Neural cell (in vitro differentiated cells): ENCODE results near the gene DNHD1.

Source experiments
- EZH2 ChIP-seq: fragments of 200-600, 300-800 bp; shearing (Covaris generic), sonication (generic); IDR thresholded peaks from 2 replicates; pipeline ENCODE4 v1.6.1; 2014; ENCODE audit warnings: antibody characterized with exemption, low read length, borderline replicate concordance, mild to moderate bottlenecking; ENCODE audit not compliant: insufficient read depth, poor library complexity, severe bottlenecking
- MXI1 ChIP-seq: fragments of 450-650 bp; conservative IDR thresholded peaks from 2 replicates; pipeline ENCODE4 v1.6.1; 2014; ENCODE audit warnings: antibody characterized with exemption, mild to moderate bottlenecking; ENCODE audit not compliant: poor library complexity, severe bottlenecking
- REST ChIP-seq: IDR thresholded peaks from 2 replicates; pipeline ENCODE4 v1.6.1; 2012; ENCODE audit warnings: borderline replicate concordance
- TF ChIP-seq, protein P1 (sequence below): fragments of 450-650 bp; IDR thresholded peaks from 2 replicates; pipeline ENCODE4 v1.5.1; 2014; ENCODE audit warnings: antibody characterized with exemption, mild to moderate bottlenecking, moderate library complexity; ENCODE audit not compliant: poor library complexity, severe bottlenecking

- TF ChIP-seq, protein P1, sequence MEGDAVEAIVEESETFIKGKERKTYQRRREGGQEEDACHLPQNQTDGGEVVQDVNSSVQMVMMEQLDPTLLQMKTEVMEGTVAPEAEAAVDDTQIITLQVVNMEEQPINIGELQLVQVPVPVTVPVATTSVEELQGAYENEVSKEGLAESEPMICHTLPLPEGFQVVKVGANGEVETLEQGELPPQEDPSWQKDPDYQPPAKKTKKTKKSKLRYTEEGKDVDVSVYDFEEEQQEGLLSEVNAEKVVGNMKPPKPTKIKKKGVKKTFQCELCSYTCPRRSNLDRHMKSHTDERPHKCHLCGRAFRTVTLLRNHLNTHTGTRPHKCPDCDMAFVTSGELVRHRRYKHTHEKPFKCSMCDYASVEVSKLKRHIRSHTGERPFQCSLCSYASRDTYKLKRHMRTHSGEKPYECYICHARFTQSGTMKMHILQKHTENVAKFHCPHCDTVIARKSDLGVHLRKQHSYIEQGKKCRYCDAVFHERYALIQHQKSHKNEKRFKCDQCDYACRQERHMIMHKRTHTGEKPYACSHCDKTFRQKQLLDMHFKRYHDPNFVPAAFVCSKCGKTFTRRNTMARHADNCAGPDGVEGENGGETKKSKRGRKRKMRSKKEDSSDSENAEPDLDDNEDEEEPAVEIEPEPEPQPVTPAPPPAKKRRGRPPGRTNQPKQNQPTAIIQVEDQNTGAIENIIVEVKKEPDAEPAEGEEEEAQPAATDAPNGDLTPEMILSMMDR = no peak
- TF ChIP-seq REST (no peak), EZH2 (no peak), MXI1 (no peak)
Measured at GRCh38 chr11:6608726-6609501, 111.8 kb downstream of the DNHD1 start.
